HG03520 (cell line): ENCODE measurements around the gene MTNR1A.

Source experiments
- ATAC-seq: cut with Tn5 transposase; IDR thresholded peaks from one replicate; pipeline ENCODE4 v1.9.1; 2021; ENCODE audit warnings: mild to moderate bottlenecking, moderate library complexity; ENCODE audit not compliant: unreplicated experiment

MTNR1A gene

DNA sequence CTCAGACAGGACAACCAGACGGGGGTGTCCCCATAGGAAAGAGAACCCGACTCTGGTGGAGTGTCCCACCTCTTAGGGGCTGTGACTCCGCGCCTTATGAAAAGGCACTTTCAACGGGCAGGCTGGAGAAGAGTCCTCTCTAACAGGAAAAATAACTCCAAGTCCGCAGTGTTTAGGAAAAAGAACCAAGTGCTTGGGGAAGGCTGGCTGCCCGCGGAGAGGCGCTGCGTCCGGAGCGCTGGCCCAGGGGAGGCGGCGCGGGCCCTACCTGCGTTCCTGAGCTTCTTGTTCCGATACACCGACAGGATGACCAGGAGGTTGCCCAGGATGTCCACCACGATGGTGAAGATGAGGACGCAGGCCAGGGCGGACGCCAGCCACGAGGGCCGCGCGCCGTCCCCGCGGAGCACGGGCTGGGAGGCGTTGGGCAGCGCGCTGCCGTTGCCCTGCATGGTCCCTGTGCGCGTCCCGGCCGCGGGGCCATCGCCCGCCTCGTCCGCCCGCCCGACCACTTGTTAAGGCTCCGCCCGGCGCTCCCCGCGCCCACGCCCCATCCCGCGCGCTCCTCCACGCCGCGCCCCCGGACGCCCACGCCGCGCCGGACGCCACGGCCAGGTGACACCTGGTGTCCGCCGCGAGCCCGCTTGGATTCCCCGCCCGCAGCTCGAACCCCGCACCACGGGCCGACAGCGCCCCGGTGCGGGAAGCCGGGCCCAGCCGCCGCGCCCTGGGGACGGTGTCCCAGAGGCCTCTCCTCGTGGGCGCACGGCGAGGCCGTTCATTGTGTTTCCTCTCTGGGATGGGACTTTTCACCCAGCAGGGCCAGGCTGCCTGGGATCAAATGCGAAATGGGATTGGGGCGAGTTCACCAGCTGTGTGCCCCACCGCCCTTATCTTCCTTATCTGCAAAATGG is at the start of gene MTNR1A:
MTNR1A (minus strand) TSS at position 654 of the 914 bp plus-strand sequence; CDS start at position 452, 202 bp downstream.
- ATAC-seq = no peak

DNA sequence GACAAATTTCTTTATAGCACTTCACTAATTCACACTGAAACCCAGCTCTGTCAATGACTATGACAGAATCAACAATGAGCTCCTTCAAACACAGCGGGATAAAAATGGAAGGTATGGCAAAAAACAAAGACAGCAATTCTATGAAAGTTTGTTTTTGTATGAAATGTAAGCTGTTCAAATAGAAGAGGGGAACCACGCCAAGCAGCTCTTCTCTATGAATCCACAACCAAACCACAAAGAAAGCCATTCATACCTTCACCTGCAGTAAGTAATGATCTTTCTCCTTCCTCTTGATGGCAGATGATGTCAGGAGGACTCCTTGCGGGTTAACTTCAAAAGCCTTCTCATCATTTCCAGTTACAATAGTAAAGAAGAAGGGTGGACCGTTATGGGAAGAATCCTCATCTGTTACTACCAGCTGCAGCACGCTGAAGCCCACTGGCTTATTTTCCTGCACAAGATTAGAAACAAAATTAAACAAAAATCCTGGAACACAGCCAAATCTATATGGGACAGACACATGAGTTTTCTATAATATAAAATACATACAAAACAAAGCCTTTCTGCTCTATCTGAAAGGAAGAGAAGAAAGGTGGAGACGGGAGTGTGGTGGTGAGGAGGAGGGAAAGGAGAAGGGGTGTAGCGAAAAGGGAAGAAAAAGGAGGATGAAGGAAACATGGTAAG is 48.9 kb upstream of the MTNR1A start:
- no peak for ATAC-seq

DNA sequence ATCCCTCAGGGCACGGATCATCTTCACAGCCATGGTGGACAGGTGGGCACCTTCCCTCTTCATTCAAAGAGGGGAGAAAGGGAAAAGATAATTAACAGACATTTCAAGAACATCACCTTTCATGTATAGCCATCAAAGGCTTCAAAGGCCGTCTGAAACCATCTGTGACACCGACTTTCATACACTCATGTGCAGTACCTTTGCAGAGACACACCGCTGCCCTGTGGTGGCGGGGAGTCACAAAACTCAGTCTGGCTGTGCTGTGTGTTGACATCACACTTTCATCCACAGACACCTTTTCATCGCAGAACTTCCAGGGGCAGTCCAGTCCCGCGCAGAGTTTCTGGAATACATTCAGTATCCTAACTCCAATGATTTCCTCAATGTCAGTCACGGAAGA is 47.6 kb upstream of the MTNR1A start:
- ATAC-seq = no peak

DNA sequence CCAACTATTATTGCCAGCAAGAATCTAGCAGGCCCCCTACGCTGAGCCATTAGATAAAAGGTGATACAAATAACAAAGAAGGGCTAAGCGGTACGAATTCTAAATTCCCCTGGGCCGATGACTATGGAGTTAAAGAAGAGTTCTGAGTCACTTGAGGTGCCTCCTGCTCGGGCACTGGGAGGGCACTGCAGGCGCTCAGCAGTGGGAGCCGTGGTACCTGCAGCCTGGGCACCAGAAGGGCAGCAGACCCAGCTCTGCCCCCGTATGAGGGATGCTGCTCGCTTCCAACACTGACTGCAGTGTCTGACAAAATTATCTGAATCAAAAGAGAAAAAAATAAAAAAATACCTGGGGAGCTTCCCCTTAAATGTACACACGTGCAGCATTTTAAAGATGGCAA is 44.1 kb upstream of the MTNR1A start:
- no peak for ATAC-seq

DNA sequence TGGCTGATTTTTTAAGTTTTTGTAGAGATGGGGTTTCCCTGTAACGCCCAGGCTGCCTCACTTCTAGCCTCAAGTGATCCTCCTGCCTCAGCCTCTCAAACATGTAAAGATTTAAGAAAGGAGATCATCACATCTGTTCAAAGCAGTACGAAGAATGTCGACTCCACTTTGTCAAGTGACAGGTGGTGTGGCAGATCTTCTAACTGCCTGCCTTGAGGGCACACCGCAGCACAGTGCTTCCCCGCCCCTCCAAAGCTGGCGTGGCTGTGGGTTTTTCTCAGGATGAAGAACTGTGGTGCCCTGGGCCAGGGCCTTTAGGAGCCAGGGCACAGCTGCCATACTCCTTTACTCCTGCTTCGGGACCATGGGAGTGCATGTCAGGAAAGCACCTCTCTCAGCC is 43.3 kb upstream of the MTNR1A start:
- no peak for ATAC-seq

DNA sequence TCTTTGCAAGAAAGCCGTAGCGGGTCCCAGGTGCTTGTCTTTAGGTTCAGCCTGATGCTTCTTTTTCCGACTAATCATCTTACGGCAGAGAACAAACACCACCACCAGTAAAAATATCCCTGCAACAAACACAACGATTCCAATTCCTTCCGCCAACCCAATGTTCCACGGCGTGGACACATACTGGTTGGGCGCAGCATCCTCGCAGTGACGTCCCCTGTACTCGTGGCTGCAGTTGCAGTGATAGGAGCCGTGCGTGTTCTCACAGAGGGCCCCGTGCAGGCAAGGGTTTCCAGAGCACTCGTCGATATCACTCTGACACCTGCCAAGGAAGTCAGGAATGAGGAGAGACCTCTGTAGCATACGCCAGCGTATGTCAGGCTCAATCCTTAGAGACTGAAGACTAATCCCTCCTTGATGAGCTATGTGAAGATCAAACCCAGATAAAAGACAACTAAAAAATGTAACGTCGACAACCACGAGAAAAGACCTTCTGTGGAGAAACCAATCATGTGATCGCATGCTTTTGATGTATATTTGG is 41.6 kb upstream of the MTNR1A start:
- no peak for ATAC-seq

DNA sequence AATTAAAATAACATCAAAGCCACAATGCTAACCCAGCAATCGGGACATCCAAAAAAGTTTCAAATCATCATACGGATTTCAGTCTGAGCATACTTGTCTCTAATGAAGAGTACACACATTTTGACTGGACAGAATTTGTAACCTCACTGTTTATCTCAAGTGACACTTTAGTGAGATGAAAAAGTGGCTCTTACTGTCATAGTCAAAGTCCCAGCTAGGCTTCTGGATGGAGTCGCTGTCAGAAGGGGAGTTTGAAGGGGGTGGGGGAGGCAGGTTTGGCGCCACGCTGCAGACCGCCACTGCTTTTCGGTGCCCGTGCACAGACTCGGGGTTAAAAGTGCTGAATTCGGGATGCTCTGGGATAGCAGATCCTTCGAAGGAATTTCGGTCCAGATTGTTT is 41.0 kb upstream of the MTNR1A start:
- ATAC-seq = no peak

DNA sequence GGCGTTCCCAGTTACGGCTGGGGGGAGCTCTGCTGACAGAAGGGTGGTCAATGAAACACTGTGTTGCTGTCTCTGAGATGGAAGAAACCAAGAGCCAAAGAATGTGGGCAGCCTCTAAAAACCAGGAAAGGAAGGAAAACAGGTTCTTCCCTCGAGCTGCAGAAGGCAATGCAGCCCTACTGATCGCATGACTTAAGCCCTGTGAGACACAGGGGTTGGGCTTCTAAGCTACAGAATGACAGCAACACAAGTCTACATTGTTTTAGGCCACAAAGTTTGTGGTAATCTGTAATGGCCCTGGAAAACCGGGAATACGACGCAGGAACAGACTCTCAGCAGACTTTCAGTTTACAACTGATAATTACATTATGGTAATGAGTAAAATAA is 38.2 kb upstream of the MTNR1A start:
- ATAC-seq = no peak

DNA sequence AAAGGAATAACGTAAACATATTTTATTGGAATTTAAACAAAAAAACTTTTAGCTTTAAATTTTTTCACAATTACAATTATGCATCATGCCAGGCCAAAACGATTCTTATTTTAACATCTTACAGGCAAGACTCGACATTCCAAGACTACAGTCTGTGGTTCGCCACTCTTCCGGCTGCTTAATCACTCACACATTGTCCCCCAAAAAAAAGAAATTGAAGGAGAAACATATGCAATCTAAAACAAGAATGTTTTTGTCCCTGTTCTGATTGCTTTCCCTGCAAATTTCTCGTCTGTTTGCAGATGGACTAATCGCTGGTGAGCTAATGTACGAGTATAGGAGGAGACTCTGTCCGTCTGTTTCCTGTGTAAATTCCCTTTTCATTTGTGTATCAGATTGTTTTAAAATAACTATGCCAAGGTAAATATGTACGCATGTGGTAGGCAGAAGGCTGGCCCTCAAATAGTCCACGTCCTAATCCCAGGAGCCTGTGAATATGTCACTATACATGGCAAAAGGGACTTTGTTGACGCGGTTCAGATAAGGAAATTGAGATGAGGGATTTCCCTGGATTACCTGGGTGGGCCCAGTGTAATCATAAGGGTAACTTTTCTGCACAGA is 37.7 kb upstream of the MTNR1A start:
- no peak for ATAC-seq

DNA sequence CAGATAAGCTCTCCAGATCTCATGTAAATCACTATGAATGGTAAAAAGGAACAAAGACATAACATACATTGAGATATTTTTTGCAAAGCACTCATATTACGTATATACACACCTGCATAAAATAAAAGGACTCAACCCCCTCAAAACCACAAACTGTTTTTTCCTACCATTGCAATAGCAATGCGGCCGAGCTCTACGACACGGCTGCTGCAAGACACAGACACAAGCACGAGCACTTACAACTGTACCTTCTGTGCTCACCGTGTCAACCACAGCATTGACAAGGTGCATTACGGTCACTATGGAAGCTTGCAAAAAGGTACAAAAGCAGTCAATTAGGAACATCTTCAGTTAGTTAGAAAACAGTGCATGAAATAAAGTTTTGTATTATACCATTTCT is 37.1 kb upstream of the MTNR1A start:
- no peak for ATAC-seq

DNA sequence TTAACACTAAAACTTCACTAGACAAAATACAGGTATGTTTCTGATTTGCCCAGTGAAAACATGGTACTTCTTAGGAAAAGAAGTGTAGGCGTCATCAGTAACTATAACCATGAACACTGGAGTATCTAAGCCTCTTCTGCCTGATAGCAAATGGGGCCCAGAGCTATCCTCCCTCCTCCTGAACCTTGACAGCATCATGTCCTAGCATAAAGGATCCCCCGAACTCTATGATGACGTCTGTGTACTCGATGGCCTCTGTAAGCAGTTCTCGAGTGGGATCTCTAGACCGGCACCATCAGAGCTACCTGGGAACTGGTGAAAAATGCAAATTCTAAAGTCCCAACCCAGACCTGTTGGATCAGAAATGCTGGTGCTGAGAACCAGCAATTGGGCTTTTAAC is 36.3 kb upstream of the MTNR1A start:
- ATAC-seq = no peak

DNA sequence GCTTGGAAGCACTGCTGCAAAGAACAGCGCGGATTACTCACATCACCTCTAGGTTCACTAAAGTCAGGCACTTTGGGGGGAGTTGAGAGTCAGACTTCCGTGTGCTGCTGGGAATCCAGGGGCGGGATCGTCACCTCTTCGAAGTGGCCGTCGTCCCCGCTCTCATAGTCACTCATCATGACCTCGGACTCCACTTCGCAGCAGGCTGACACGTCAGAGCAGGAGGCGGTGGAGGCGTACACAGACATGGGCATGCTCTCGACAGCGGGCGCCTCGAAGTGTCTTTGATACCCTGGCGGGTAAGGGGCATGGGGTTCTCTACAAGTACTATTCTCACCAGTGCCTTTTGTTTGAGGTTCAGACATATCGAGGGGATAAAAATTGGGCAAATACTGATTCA is 33.1 kb upstream of the MTNR1A start:
- ATAC-seq = no peak

DNA sequence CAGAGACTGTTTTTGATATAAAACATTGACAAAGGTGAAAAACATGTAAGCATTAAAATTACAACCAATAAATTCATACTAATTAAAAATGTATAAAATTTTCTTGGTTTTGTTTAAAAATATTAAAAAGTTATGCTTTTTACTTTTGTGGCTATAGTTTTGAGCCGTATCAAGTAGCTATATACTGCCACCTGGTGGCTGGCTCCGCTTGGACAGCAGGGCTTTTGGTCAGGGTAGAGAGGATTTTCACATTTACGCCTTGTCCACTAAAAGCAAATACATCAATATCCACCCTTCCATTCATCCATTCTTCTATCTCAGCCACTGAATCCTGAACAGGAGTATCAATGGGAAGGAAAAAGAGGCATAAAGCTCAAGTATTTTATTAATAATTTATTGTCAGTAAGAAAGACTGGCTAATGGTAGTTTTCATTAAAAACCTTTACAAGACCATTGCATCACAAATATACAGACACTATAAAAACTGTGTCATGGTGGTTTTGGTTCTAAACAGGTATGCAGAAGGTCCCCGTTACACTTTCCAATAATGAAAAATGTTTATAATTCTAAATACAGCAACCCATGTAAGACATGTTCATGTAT is 32.1 kb upstream of the MTNR1A start:
- peak; percentile 67 for ATAC-seq

DNA sequence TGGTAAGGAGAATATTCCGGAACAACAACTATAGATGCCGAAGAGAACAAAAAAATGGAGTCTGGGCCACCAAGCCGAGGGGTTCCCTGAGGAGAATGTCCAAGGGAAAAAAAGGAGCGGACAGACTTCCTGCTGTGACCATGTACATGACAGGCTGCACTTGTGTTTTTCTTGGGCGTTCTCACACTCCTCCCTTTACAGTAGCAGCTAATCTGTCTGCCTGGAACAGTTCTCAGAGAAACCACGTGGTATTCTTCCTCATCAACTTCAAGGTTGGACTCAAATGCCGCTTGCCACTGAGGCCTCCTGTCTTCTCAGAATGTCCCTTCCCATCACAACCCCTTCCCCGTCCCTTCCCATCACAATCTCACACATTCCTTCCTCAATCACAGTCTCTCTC is 30.8 kb upstream of the MTNR1A start:
- ATAC-seq = no peak

DNA sequence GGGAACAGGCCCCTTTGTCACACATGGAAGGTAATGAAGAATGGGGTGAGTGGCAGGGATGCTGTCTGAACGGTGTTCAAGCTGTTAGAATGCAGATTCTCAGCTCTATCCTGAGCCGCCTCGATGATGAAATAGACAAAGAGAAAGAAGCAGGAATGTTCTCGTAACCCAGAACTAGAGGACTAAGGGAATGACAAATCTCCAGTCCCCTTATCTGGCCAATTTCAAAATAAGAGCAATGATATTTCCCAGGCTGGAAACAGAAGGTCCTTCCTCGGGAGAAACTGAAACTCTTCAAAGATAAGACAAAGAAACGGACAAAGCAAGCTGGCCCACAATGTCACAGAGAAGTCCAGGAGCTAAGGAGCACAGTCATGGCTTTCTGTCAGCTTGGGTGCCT is 29.5 kb upstream of the MTNR1A start:
- ATAC-seq = no peak

DNA sequence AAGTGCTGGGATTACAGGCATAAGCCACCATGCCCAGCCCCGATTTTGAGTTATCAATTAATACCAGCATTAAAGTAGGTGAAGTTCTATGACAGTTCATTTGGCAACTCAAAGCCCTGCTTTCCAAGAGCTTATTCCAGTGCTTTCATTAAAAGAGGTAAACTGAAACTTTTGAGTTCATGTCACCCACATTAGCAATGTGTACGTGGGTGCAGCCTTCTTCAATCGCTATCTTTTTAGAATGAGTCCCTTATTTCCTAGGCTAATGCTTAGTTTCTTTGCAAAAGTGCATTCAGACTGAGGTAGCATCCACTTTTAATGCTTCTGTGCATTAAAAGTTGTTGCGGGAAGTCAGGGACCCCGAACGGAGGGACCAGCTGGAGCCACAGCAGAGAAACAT is 26.1 kb upstream of the MTNR1A start:
- no peak for ATAC-seq

DNA sequence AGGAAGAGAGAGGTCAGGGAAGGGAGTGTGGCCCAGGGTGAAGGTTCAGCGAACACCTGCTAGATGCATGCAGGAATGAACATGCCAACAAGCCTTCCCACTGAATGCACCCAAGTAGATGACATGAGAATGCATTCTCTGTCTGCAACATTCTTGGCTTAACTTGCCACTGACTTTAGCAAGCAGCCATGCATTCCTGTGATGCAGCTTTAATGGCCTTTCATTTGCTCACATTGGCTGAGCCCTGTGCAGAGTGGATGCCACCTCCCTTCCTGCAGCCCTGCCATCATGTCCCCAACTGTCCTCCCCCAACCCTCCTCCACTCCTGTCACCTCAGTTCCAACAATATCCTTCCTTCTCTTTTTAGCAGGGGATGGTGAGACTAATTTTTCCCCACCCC is 25.3 kb upstream of the MTNR1A start:
- no peak for ATAC-seq

DNA sequence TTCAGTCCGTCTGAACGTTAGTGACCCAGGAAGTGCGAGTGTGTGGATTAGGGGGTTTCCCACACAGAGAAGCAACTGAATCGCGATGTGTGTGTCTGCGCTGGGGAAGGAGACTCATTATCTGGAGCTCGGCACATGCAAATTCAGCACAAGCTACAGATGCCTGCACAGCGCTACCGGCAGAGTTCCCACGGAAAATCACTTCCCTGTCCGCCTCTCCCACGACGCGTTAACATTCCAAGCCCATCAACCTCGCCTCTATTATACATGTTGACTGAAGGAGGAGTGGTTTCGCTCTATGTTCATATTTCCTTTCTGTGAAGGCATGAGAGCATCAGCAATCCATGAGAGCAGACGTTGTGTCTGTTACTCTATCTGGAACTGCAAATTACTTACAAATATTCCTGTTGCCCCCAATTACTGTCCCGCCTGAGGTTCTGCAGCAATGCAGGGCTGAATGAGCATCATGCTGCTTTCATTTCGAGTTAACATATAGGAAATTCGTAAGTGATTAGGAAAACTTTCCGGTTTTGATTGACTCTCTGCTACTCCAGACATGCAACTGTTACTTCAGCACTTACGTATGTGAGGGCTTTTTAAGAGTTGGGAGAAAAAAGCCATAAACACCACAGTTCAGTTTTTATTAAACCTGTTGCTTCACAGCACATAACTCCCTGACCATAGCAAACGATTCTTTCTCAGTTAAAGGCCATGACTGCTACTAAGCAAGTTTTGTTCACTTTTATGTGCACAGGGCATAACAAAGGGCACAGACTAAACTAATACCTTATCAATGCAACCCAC is 15.0 kb upstream of the MTNR1A start:
- ATAC-seq = no peak

DNA sequence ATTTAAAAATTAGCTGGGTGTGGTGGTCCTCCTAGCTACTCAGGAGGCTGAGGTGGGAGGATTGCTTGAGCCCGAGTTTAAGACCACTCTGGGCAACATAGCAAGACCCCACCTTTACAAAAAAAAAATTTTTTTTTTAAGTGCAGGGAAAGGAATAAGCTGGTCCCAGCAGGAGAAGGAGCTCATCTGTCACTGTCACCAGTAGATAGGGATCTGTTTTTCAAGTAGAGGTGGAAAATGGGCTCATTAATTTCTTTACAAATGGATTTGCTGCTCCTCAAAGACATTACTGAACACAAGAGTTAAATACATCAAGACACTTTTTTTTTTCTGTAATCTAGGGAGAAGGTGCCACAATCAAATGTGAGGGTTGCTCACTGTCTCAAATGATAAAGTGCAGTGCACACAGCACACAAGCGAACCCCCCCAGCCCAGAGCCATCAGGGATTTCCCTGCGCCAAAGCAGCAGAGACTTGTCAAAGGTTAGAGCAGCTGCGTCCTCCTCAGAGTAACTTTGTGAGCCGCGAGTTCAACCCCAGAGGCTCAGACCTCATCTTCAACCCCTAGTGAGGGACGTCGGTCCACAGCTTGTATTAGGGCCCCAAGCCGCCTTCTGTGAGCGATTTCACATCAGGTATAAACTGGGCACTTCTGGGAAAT is 14.3 kb upstream of the MTNR1A start:
- ATAC-seq = no peak

DNA sequence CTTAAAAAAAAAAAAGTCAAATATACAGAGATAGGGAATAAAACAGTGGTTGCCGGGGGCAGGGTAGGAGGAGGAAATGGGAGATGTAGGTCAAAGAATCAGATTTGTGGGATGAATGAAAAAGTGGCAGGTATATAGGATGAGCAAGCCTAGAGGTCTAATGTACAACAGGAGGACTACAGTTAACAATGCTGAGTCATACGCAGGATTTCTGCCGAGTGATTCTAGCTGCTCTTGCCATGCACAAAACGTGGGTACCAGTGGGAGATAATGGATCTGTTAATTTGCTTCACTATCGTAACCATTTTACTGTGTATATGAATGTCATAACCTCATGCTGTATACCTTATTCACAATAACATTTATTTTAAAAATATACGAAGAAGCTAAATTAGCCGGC is 10.7 kb upstream of the MTNR1A start:
- ATAC-seq = no peak
